Measurements from ENCODE around the gene SUPT20H.

- TF ChIP-seq EZH2 (IDR thresholded peaks at IDR 0.05; ENCODE audit: borderline replicate concordance, low read length): no peak
- TF ChIP-seq, protein P1, sequence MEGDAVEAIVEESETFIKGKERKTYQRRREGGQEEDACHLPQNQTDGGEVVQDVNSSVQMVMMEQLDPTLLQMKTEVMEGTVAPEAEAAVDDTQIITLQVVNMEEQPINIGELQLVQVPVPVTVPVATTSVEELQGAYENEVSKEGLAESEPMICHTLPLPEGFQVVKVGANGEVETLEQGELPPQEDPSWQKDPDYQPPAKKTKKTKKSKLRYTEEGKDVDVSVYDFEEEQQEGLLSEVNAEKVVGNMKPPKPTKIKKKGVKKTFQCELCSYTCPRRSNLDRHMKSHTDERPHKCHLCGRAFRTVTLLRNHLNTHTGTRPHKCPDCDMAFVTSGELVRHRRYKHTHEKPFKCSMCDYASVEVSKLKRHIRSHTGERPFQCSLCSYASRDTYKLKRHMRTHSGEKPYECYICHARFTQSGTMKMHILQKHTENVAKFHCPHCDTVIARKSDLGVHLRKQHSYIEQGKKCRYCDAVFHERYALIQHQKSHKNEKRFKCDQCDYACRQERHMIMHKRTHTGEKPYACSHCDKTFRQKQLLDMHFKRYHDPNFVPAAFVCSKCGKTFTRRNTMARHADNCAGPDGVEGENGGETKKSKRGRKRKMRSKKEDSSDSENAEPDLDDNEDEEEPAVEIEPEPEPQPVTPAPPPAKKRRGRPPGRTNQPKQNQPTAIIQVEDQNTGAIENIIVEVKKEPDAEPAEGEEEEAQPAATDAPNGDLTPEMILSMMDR (IDR thresholded peaks at IDR 0.05; ENCODE audit: low read length): no peak
Observed at GRCh38 chr13:37046062-37046461, 13.4 kb downstream of the SUPT20H start.

Data from OCI-LY1 (cell line).